Metanephros (tissue), 1 donor: ENCODE measurements around the gene OR51E2. TPM values are rescaled to one million over a fixed set of nuclear protein-coding genes. Genes with fewer than 3 reads are reported as not detected.

Experiments used
- total RNA-seq: library from RNA; depleted of rRNA; stranded (reverse); fragments of >200 nt; gene quantifications from one replicate; pipeline ENCODE4 v1.2.3, GENCODE V29; 2014

Gene OR51E2, protein sequence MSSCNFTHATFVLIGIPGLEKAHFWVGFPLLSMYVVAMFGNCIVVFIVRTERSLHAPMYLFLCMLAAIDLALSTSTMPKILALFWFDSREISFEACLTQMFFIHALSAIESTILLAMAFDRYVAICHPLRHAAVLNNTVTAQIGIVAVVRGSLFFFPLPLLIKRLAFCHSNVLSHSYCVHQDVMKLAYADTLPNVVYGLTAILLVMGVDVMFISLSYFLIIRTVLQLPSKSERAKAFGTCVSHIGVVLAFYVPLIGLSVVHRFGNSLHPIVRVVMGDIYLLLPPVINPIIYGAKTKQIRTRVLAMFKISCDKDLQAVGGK
- total RNA-seq = 0.23 TPM

GRCh38 chr11:4697585-4697984, at the start of gene OR51E2:
Gene OR51E2, minus strand, starts transcription at chr11:4697853. Its CDS starts 15,142 bp downstream, at chr11:4682711.

DNA sequence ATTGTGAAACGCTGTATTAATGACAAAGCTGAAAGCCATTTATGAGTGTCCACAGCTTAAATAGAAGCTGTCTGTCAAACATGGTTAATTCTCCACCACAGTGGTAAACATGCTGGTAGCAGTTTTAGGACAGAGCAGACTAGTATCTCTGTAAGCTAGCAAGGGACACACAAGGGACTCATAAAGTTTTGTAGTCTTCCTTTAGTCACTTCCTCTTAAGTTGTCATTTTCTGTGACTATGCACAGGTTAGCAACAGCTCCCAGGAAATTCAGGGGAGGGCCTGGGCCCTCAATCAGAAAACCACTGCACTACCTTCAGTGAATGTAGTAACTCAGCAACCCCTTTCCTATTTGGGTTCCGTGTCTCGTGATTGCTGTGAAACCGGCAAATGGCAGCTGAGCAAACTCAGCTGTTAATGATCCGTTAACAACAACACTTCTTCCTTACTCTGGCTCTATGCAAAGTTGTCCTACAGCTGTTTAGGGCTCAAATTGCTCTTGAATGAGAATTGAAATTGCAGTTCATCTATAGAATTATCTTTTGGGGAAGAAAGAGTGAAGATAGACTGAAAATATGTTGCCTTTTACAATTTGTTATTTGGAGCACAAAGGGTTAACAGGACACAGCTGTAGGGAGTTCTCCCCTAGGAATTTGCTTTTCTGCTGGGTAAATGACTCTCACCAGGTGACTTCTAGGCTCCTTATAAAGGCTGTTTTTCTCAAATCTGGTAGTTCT, 6.6 kb upstream of the OR51E2 start, which contains the start of gene MMP26:
TSS of gene MMP26 (plus strand) at position 731 of the 736 bp plus-strand sequence.

DNA sequence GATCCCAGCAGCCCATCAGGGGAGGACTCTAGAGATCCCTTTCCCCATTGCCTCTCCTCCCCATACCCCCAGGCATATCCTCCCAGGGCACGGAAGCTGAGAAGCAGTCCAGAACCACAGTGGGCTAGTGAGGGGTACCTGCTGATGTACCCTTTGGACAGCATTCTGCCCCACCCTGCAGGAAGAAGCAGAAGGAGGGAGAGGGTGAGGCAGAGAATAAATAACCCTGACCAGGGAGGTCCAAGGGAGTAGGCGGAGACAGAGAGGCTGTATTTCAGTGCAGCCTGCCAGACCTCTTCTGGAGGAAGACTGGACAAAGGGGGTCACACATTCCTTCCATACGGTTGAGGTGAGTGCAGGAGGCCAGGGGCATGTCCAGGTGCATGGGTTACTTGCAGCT, 54.0 kb downstream of the OR51E2 start, which contains the start of gene OR51E1:
TSS of gene OR51E1 (plus strand) at position 301 of the 400 bp plus-strand sequence. CDS start 8,545 bp downstream, outside the sequence.

DNA sequence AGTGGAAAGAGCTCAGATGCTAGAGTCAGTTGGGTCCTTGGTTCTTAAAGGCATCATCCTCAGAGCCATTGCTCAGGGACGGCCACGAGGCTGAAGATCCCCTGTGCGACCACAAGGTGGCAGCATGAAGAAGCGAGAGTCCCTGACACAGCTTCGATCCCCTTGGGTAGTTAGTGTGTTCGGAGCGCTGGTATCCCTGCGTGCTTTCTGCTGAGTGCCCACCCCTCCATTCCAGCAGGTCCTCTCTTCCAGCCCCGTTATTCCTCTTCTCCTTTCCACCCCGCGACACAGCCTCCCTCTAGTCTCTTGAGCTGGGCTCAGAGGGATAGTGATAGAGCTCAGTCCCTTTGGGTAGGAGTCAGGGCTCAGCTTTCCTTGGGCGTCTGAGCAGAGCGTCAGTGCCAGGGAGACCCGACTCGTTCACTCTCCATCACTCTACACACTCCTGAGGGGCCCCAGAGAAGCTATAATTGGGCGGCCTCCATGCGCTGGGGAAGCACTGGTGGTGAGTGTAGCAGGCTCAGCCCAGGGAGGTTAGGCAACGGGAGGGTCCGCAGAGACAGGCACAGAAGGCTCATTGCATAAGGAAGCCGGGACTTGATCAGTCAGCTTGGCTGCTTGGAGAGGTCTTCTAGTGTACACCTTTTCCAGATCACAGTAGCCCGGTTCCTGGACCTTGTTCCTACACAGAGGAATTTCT, 60.5 kb downstream of the OR51E2 start, which contains the start of gene OR51D1:
TSS of gene OR51D1 (plus strand) at position 516 of the 700 bp plus-strand sequence. CDS start 2,314 bp downstream, outside the sequence.

Other genes starting within 250 kb of the OR51E2 start
- not detected for gene OR52K2, start 248.6 kb downstream of the OR51E2 start, total RNA-seq
- not detected for gene OR52K1, start 215.2 kb downstream of the OR51E2 start, total RNA-seq
- not detected for gene OR52M1, start 152.7 kb downstream of the OR51E2 start, total RNA-seq
- gene OR52I2, start 116.1 kb downstream of the OR51E2 start, total RNA-seq = not detected
- not detected for gene OR52I1, start 103.8 kb downstream of the OR51E2 start, total RNA-seq
- gene TRIM68, start 89.6 kb downstream of the OR51E2 start, total RNA-seq = 13.7 TPM
- gene OR51D1, start 60.4 kb downstream of the OR51E2 start, total RNA-seq = not detected
- 1.3 TPM for gene OR51E1, start 53.9 kb downstream of the OR51E2 start, total RNA-seq
- gene MMP26, start 6.9 kb upstream of the OR51E2 start, total RNA-seq = not detected
- not detected for gene OR51F1, start 72.1 kb upstream of the OR51E2 start, total RNA-seq
- gene OR52R1, start 106.5 kb upstream of the OR51E2 start, total RNA-seq = not detected
- 0.18 TPM for gene OR51F2, start 123.5 kb upstream of the OR51E2 start, total RNA-seq
- not detected for gene OR51S1, start 151.4 kb upstream of the OR51E2 start, total RNA-seq
- not detected for gene OR51T1, start 184.0 kb upstream of the OR51E2 start, total RNA-seq
- gene OR51A7, start 205.9 kb upstream of the OR51E2 start, total RNA-seq = not detected
- not detected for gene OR51G2, start 221.5 kb upstream of the OR51E2 start, total RNA-seq
- gene OR51G1, start 226.5 kb upstream of the OR51E2 start, total RNA-seq = not detected
- gene OR51A4, start 249.8 kb upstream of the OR51E2 start, total RNA-seq = not detected